ENCODE results near the gene ZSWIM6.

- TF ChIP-seq CTCF (IDR thresholded peaks at IDR 0.05; ENCODE audit: low read length): no peak
- TF ChIP-seq EZH2 (IDR thresholded peaks at IDR 0.05; ENCODE audit: borderline replicate concordance, low read length): no peak
Measured at GRCh38 chr5:61486476-61486875, 154.4 kb downstream of the ZSWIM6 start.
